Measurements from ENCODE around the gene EYA2. TPM values are rescaled to one million over a fixed set of nuclear protein-coding genes. Genes with fewer than 3 reads are reported as not detected.

The EYA2 gene
- total RNA-seq, 1 experiment from 2014 or later, result 0.25 TPM

GRCh38 chr20:47071646-47072185, 177.1 kb downstream of the EYA2 start:
- ChIA-PET CTCF (no interaction called here), POLR2A (no interaction called here)
- intact Hi-C loops (cut with micrococcal nuclease; ENCODE audit: unreplicated experiment), result no loop called here
- H3K9me3 Mint-ChIP-seq (ENCODE audit: unreplicated experiment), result peaks cover 54% of the 10 kb centered on the region
- H3K4me3 Mint-ChIP-seq (ENCODE audit: unreplicated experiment), result no peak overlapping the region
- Histone ChIP-seq H3K9me3 (peaks cover 50% of the 10 kb centered on the region), H3K4me1 (peaks cover 4% of the 10 kb centered on the region; the same call in 1 of the 2 replicates), H3K27me3 (replicated peaks; ENCODE audit: control insufficient read depth, insufficient read depth, low read length) (no peaks in the 10 kb centered on the region), H3K36me3 (ENCODE audit: control insufficient read depth, insufficient read depth, low read length) (no peaks in the 10 kb centered on the region), H3K4me3 (ENCODE audit: low read depth, low read length) (no peak overlapping the region)
- no peak overlapping the region for H3K27ac Mint-ChIP-seq (ENCODE audit: unreplicated experiment)
- TF ChIP-seq CTCF (IDR thresholded peaks at IDR 0.05; ENCODE audit: insufficient read depth in 1 of 2, low read depth in 1 of 2, low read length in 1 of 2, severe bottlenecking in 1 of 2, unreplicated experiment in 1 of 2), result no peak
- H3K4me1 Mint-ChIP-seq (ENCODE audit: low read depth, unreplicated experiment), result no peaks in the 10 kb centered on the region
- BruUV-seq (replicated peaks), result no TSS peak
- no peak for DNase-seq
- H3K27me3 Mint-ChIP-seq (ENCODE audit: insufficient read depth, unreplicated experiment), result peaks cover 2% of the 10 kb centered on the region
- no peaks in the 10 kb centered on the region for H3K36me3 Mint-ChIP-seq (ENCODE audit: insufficient read depth, unreplicated experiment)

- CTCF ChIA-PET, result no interaction called here
- Mint-ChIP-seq H3K4me1 (ENCODE audit: low read depth, unreplicated experiment) (no peaks in the 10 kb centered on the region), H3K36me3 (ENCODE audit: insufficient read depth, unreplicated experiment) (no peaks in the 10 kb centered on the region), H3K9me3 (ENCODE audit: unreplicated experiment) (peaks cover 48% of the 10 kb centered on the region), H3K27me3 (ENCODE audit: insufficient read depth, unreplicated experiment) (peaks cover 2% of the 10 kb centered on the region), H3K4me3 (ENCODE audit: unreplicated experiment) (no peak overlapping the region), H3K27ac (ENCODE audit: unreplicated experiment) (no peak overlapping the region)
- no peak for TF ChIP-seq CTCF (IDR thresholded peaks at IDR 0.05; ENCODE audit: insufficient read depth in 1 of 2, low read depth in 1 of 2, low read length in 1 of 2, severe bottlenecking in 1 of 2, unreplicated experiment in 1 of 2)
- H3K4me1 ChIP-seq, result peaks cover 4% of the 10 kb centered on the region; the same call in 1 of the 2 replicates
- H3K9me3 ChIP-seq, result peaks cover 38% of the 10 kb centered on the region
- DNase-seq, result no peak
- BruUV-seq (replicated peaks), result no TSS peak
- H3K4me3 ChIP-seq (ENCODE audit: low read depth, low read length), result no peak overlapping the region
- no peaks in the 10 kb centered on the region for H3K36me3 ChIP-seq (ENCODE audit: control insufficient read depth, insufficient read depth, low read length)
- intact Hi-C loops (cut with micrococcal nuclease; ENCODE audit: unreplicated experiment), result no loop called here
- POLR2A ChIA-PET, result no interaction called here
- no peaks in the 10 kb centered on the region for H3K27me3 ChIP-seq (replicated peaks; ENCODE audit: control insufficient read depth, insufficient read depth, low read length)
Observed at GRCh38 chr20:47073766-47074475, 179.3 kb downstream of the EYA2 start.

GRCh38 chr20:47075263-47075662, 180.6 kb downstream of the EYA2 start:
- intact Hi-C loops (cut with micrococcal nuclease; ENCODE audit: unreplicated experiment), result loop anchor here (1.0 kb wide), 1 partner anchor 65 kb away; no protein-coding TSS in a partner anchor
- no peaks in the 10 kb centered on the region for H3K36me3 ChIP-seq (ENCODE audit: control insufficient read depth, insufficient read depth, low read length)
- H3K36me3 Mint-ChIP-seq (ENCODE audit: insufficient read depth, unreplicated experiment), result peaks cover 5% of the 10 kb centered on the region

More at GRCh38 chr20:47075263-47075662, 180.6 kb downstream of the EYA2 start:
- POLR2A ChIA-PET, result no interaction called here
- no peak for TF ChIP-seq CTCF (IDR thresholded peaks at IDR 0.05; ENCODE audit: insufficient read depth in 1 of 2, low read depth in 1 of 2, low read length in 1 of 2, severe bottlenecking in 1 of 2, unreplicated experiment in 1 of 2)
- BruUV-seq (replicated peaks), result no TSS peak
- H3K4me1 ChIP-seq, result peaks cover 4% of the 10 kb centered on the region; the same call in 1 of the 2 replicates
- DNase-seq, result peak; percentile 41 to 42
- H3K27me3 ChIP-seq (replicated peaks; ENCODE audit: control insufficient read depth, insufficient read depth, low read length), result no peaks in the 10 kb centered on the region
- H3K27me3 Mint-ChIP-seq (ENCODE audit: insufficient read depth, unreplicated experiment), result peaks cover 2% of the 10 kb centered on the region
- H3K4me1 Mint-ChIP-seq (ENCODE audit: low read depth, unreplicated experiment), result no peaks in the 10 kb centered on the region
- H3K27ac Mint-ChIP-seq (ENCODE audit: unreplicated experiment), result no peak overlapping the region
- CTCF ChIA-PET, result interaction anchor here (0.6 kb wide), 1 partner anchor 62 kb away, joined by 6 read pairs; no protein-coding TSS in a partner anchor
- no peak overlapping the region for H3K4me3 ChIP-seq (ENCODE audit: low read depth, low read length)
- peaks cover 36% of the 10 kb centered on the region for H3K9me3 ChIP-seq
- H3K9me3 Mint-ChIP-seq (ENCODE audit: unreplicated experiment), result peaks cover 54% of the 10 kb centered on the region
- no peak overlapping the region for H3K4me3 Mint-ChIP-seq (ENCODE audit: unreplicated experiment)

Data from Caco-2 (cell line).